IMR-90 (cell line): ENCODE measurements around the gene CINP. TPM values are rescaled to one million over a fixed set of nuclear protein-coding genes. Genes with fewer than 3 reads are reported as not detected.

Experiments used
- ATAC-seq: fragments of 200-7000 bp; cut with Tn5 transposase; 2 replicates; pipeline ENCODE4 v1.9.1; 2020; ENCODE audit warnings: low read depth, mild to moderate bottlenecking, moderate library complexity
- BruUV-seq: library from RNA; stranded (reverse); fragments of 400-500 nt; replicated peaks from 2 replicates; lab custom pipeline; 2021; lab: Mats Ljungman, UMichigan
- CTCF ChIA-PET: fragments of 300-600 bp; formaldehyde crosslinking; extraction: SDS; loops from one replicate; lab custom pipeline; 2021; ENCODE audit warnings: antibody characterized with exemption; lab: Yijun Ruan, JAX
- POLR2A ChIA-PET: fragments of 300-600 bp; sonication (Branson Sonifier 250); formaldehyde crosslinking; loops from one replicate; lab custom pipeline; 2022; ENCODE audit warnings: antibody characterized with exemption; ENCODE audit not compliant: unreplicated experiment; lab: Charles Lee
- DNase-seq: peaks from one replicate; pipeline ENCODE4 v3.0.0; 2013
- H2AFZ ChIP-seq: replicated peaks from 2 replicates; pipeline ENCODE3; 2013; ENCODE audit warnings: low read length, mild to moderate bottlenecking; ENCODE audit not compliant: poor library complexity
- H2AK5ac ChIP-seq: 2 replicates; pipeline ENCODE4 v1.6.1; 2013; ENCODE audit warnings: low read depth, low read length, inconsistent platforms
- H2AK9ac ChIP-seq: replicated peaks from 2 replicates; pipeline ENCODE3; 2013; ENCODE audit warnings: mild to moderate bottlenecking, low read depth, low read length, moderate library complexity; ENCODE audit not compliant: poor library complexity
- H2BK120ac ChIP-seq: 2 replicates; pipeline ENCODE4 v1.6.1; 2013; ENCODE audit warnings: low read depth, low read length, inconsistent platforms
- H2BK15ac ChIP-seq: 3 replicates; pipeline ENCODE4 v1.6.1; 2013; ENCODE audit warnings: low read depth, low read length, inconsistent platforms
- H2BK20ac ChIP-seq: 2 replicates; pipeline ENCODE4 v1.6.1; 2013; ENCODE audit warnings: low read depth, mild to moderate bottlenecking, inconsistent platforms, low read length, moderate library complexity
- H2BK5ac ChIP-seq: 2 replicates; pipeline ENCODE4 v1.6.1; 2013; ENCODE audit warnings: mild to moderate bottlenecking, low read depth, low read length, inconsistent platforms; ENCODE audit not compliant: poor library complexity, severe bottlenecking
- H3K14ac ChIP-seq: replicated peaks from 2 replicates; pipeline ENCODE4 v1.6.1; 2013; ENCODE audit warnings: low read depth, low read length, inconsistent platforms
- H3K18ac ChIP-seq: 2 replicates; pipeline ENCODE4 v1.6.1; 2013; ENCODE audit warnings: low read depth, low read length, control low read depth
- H3K23ac ChIP-seq: 2 replicates; pipeline ENCODE4 v1.6.1; 2013; ENCODE audit warnings: low read depth, low read length, inconsistent platforms
- H3K27ac ChIP-seq: 2 replicates; pipeline ENCODE4 v1.5.1; 2013; ENCODE audit warnings: mild to moderate bottlenecking, control low read depth, low read length; ENCODE audit not compliant: insufficient read depth
- H3K27me3 ChIP-seq: 2 replicates; pipeline ENCODE4 v1.6.1; 2013; ENCODE audit warnings: low read length; ENCODE audit not compliant: control insufficient read depth, insufficient read depth
- H3K36me3 ChIP-seq: 2 replicates; pipeline ENCODE4 v1.6.1; 2013; ENCODE audit warnings: low read length, mixed read lengths; ENCODE audit not compliant: control insufficient read depth, insufficient read depth
- H3K4ac ChIP-seq: 2 replicates; pipeline ENCODE4 v1.6.1; 2013; ENCODE audit warnings: low read depth, low read length, inconsistent platforms
- H3K4me1 ChIP-seq: 2 replicates; pipeline ENCODE4 v1.6.1; 2013; ENCODE audit warnings: low read length, mixed read lengths; ENCODE audit not compliant: control insufficient read depth, insufficient read depth
- H3K4me2 ChIP-seq: 2 replicates; pipeline ENCODE4 v1.6.1; 2013; ENCODE audit warnings: low read depth, mild to moderate bottlenecking, control low read depth, low read length, moderate library complexity
- H3K4me3 ChIP-seq: 2 replicates; pipeline ENCODE4 v1.5.1; 2013; ENCODE audit warnings: low read depth, mild to moderate bottlenecking, control low read depth, low read length, moderate library complexity; ENCODE audit not compliant: insufficient read depth
- H3K56ac ChIP-seq: 2 replicates; pipeline ENCODE4 v1.6.1; 2013; ENCODE audit warnings: low read length, inconsistent platforms; ENCODE audit not compliant: insufficient read depth; ENCODE audit errors: extremely low read depth
- H3K79me1 ChIP-seq, 2 experiments: 2 replicates each; pipeline ENCODE4 v1.6.1; 2013; ENCODE audit warnings: low read length in 2 of 2, inconsistent platforms in 1 of 2, low read depth in 1 of 2
- H3K9ac ChIP-seq: 2 replicates; pipeline ENCODE4 v1.6.1; 2013; ENCODE audit warnings: low read depth, low read length, control low read depth
- H3K9me1 ChIP-seq: 2 replicates; pipeline ENCODE4 v1.6.1; 2013; ENCODE audit warnings: low read length, inconsistent platforms; ENCODE audit not compliant: insufficient read depth
- H3K9me3 ChIP-seq: 2 replicates; pipeline ENCODE4 v1.6.1; 2013; ENCODE audit warnings: low read length; ENCODE audit not compliant: control insufficient read depth, insufficient read depth
- H4K20me1 ChIP-seq: 2 replicates; pipeline ENCODE4 v1.6.1; 2013; ENCODE audit warnings: low read length, inconsistent platforms; ENCODE audit not compliant: insufficient read depth
- H4K5ac ChIP-seq: 2 replicates; pipeline ENCODE4 v1.6.1; 2013; ENCODE audit warnings: mild to moderate bottlenecking, low read depth, low read length, control low read depth
- H4K8ac ChIP-seq, 2 experiments: 2 replicates each; pipeline ENCODE4 v1.6.1; 2013; ENCODE audit warnings: low read depth in 2 of 2, low read length in 2 of 2, control low read depth in 1 of 2, inconsistent platforms in 1 of 2
- H4K91ac ChIP-seq: 2 replicates; pipeline ENCODE4 v1.6.1; 2013; ENCODE audit warnings: low read depth, low read length, inconsistent platforms; ENCODE audit not compliant: insufficient read depth
- CEBPB ChIP-seq: IDR thresholded peaks from 2 replicates; pipeline ENCODE4 v1.6.1; 2012; ENCODE audit warnings: low read depth, low read length, improper control_type of control experiment
- WGBS, 2 experiments: methylation state at CpG; one replicate each; pipeline versions ENCODE4 v1.1.5 to v1.1.7; 2013; ENCODE audit warnings: missing lambda C conversion rate in 2 of 2; ENCODE audit not compliant: insufficient read length in 1 of 2; ENCODE audit errors: extremely low coverage in 2 of 2; 5-methylcytosine and 5-hydroxymethylcytosine counted together
- dilution Hi-C: fragments of 300-500 bp; cut with HindIII; formaldehyde crosslinking; loops from one replicate; pipeline ENCODE4 v1.14.3; 2018; ENCODE audit warnings: low sequenced_read_pairs; ENCODE audit not compliant: unreplicated experiment
- in situ Hi-C: fragments of 300-500 bp; cut with MboI; formaldehyde crosslinking; loops from 3 replicates; pipeline ENCODE4 v1.14.3; 2019; ENCODE audit warnings: low sequenced_read_pairs, inconsistent platforms, mixed read lengths
- intact Hi-C: fragments of 100-400 bp; cut with micrococcal nuclease; formaldehyde crosslinking; loops from 2 replicates; pipeline ENCODE4 v1.10.0; 2022
- polyA plus RNA-seq, 3 experiments: library from polyadenylated mRNA; depleted of rRNA; stranded (reverse); fragments of >200 nt; gene quantifications; 2 replicates each; pipeline ENCODE4 v1.2.3, GENCODE V29; 2012; ENCODE audit warnings: low replicate concordance in 1 of 3
- total RNA-seq: library from RNA; depleted of rRNA; stranded (reverse); fragments of >200 nt; gene quantifications from 2 replicates; pipeline ENCODE4 v1.2.3, GENCODE V29; 2012
- TF ChIP-seq, protein P1 (sequence below): fragments of 150-350 bp; IDR thresholded peaks from 2 replicates; pipeline ENCODE4 v1.6.1; 2016; ENCODE audit warnings: low read depth, mild to moderate bottlenecking, low read length, moderate library complexity, borderline replicate concordance

CINP gene
- total and polyA plus RNA-seq, 2 of the 4 experiments (the other 2 are of a cell fraction), result 41.9 to 56.4 TPM

DNA sequence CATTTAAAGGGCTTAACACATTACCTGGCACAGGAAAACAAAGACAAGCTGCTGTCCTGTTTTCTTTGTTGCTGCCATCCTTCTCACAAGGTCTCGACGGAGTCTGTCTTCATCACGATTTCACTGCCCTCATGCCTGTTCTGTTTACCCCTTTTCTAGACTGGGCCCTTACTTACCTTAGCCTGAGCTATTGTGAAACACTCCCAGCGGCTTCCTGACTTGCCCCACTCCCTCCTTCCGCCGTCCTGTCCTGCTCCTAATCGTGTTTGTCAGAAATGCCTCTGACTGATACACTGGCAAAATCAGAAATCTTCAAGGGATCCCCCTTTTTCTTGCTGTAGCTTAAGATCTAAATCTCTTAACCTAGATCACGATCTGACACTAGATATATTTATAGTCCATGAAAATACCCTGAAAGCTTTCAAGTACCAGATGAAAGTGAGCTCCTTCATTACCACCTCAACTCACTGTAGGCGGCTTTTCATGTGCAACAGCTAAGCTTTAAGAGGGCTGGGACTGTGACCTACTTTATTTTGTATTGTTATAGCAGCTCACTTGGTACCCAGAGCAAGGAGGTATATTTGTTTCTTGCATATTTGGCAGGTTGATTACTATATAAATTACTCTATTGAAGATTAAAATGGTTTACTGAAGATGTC lies 32.2 kb upstream of the CINP start:
- H3K36me3 ChIP-seq, result peaks cover 6% of the 10 kb centered on the region

More for the DNA sequence above, 32.2 kb upstream of the CINP start:
- 64% methylated on average over 6 of the region's 9 CpGs; no CpG with 5 or more reads in 1 of the 2 experiments for WGBS, 2 experiments
- in situ Hi-C loops, result no loop called here
- H3K4me3 ChIP-seq, result no peak overlapping the region
- H3K9me1 ChIP-seq, result 0 out of 2 replicates have a peak, but pooled peaks cover 3% of the 10 kb centered on the region
- no peak overlapping the region for H3K27ac ChIP-seq
- H3K14ac ChIP-seq, result no peak overlapping the region
- ChIA-PET POLR2A (no interaction called here), CTCF (interaction anchor here (0.6 kb wide), 1 partner anchor 532 kb away, joined by 4 read pairs; no protein-coding TSS in a partner anchor)
- no peak overlapping the region for H4K8ac ChIP-seq
- no peak overlapping the region for H3K56ac ChIP-seq
- dilution Hi-C loops, result no loop called here
- H4K5ac ChIP-seq, result no peak overlapping the region
- no TSS peak for BruUV-seq
- H3K18ac ChIP-seq, result no peak overlapping the region
- H2AFZ ChIP-seq, result no peak overlapping the region
- H2BK120ac ChIP-seq, result no peak overlapping the region
- intact Hi-C loops, result no loop called here
- H3K9ac ChIP-seq, result no peak overlapping the region
- no peak overlapping the region for H2AK9ac ChIP-seq
- DNase-seq (no peak), ATAC-seq (no peak)
- no peak overlapping the region for H4K91ac ChIP-seq
- H3K9me3 ChIP-seq, result peaks cover 7% of the 10 kb centered on the region
- H2AK5ac ChIP-seq, result no peak overlapping the region
- H3K27me3 ChIP-seq, result no peaks in the 10 kb centered on the region
- H2BK15ac ChIP-seq, result no peak overlapping the region
- H3K4me2 ChIP-seq, result no peak overlapping the region
- H3K4ac ChIP-seq, result no peak overlapping the region
- H3K79me1 ChIP-seq, result peaks cover 10 to 24% of the 10 kb centered on the region in 2 experiments; a peak in 3 of 4 replicates
- H4K20me1 ChIP-seq, result no peaks in the 10 kb centered on the region; the same call in 1 of the 2 replicates
- peaks cover 10% of the 10 kb centered on the region for H3K4me1 ChIP-seq
- H3K23ac ChIP-seq, result no peak overlapping the region
- TF ChIP-seq CEBPB, result peak; percentile 39; the same call in 1 of the 2 replicates
- TF ChIP-seq, protein P1, sequence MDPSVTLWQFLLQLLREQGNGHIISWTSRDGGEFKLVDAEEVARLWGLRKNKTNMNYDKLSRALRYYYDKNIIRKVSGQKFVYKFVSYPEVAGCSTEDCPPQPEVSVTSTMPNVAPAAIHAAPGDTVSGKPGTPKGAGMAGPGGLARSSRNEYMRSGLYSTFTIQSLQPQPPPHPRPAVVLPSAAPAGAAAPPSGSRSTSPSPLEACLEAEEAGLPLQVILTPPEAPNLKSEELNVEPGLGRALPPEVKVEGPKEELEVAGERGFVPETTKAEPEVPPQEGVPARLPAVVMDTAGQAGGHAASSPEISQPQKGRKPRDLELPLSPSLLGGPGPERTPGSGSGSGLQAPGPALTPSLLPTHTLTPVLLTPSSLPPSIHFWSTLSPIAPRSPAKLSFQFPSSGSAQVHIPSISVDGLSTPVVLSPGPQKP, result no peak
- no peak overlapping the region for H2BK20ac ChIP-seq
- no peak overlapping the region for H2BK5ac ChIP-seq
